Endothelial cell of umbilical vein (primary cell): ENCODE measurements around the gene AGT. TPM values are rescaled to one million over a fixed set of nuclear protein-coding genes. Genes with fewer than 3 reads are reported as not detected.

Experiments
- Bru-seq: library from RNA; stranded (reverse); fragments of 400-500 nt; gene quantifications from one replicate; lab custom pipeline; 2021; lab: Mats Ljungman, UMichigan
- BruChase-seq, 2 experiments: library from RNA; stranded (reverse); fragments of 400-500 nt; gene quantifications; one replicate each; lab custom pipeline; 2021; lab: Mats Ljungman, UMichigan
- BruUV-seq: library from RNA; stranded (reverse); fragments of 400-500 nt; replicated peaks from 2 replicates; lab custom pipeline; 2021; lab: Mats Ljungman, UMichigan
- CTCF ChIA-PET: fragments of 300-600, 350-600 bp; sonication (Branson Sonifier 250); formaldehyde crosslinking; loops from one replicate; lab custom pipeline; 2021; ENCODE audit warnings: antibody characterized with exemption, inconsistent platforms; lab: Charles Lee
- POLR2A ChIA-PET: fragments of 300-600, 350-600 bp; sonication (Branson Sonifier 250); formaldehyde crosslinking; loops from one replicate; lab custom pipeline; 2021; ENCODE audit warnings: antibody characterized with exemption, inconsistent platforms; lab: Charles Lee
- DNase-seq: peaks from one replicate; pipeline ENCODE4 v3.0.0-alpha.2; 2011; ENCODE audit warnings: low read depth, low spot score
- FAIRE-seq: peaks from 2 replicates; lab custom pipeline; 2011; peaks lifted over from hg19 to GRCh38; lab: Jason Lieb, UNC
- H2AFZ ChIP-seq: 2 replicates; pipeline ENCODE4 v1.6.0; 2012; ENCODE audit warnings: low read depth, low read length, control low read depth, inconsistent platforms
- H3K27ac ChIP-seq: 2 replicates; pipeline ENCODE4 v1.5.1; 2011; ENCODE audit warnings: low read depth, mild to moderate bottlenecking, control low read depth, low read length, moderate library complexity; ENCODE audit not compliant: insufficient read depth
- H3K27me3 ChIP-seq, 2 experiments: 2 replicates each; pipeline versions ENCODE4 v1.6.0 to v1.6.1; 2011; ENCODE audit warnings: low read length in 2 of 2, mixed read lengths in 1 of 2; ENCODE audit not compliant: control insufficient read depth in 2 of 2, insufficient read depth in 2 of 2
- H3K36me3 ChIP-seq, 2 experiments: 2 replicates in 1 of 2; 3 replicates in 1 of 2; pipeline ENCODE4 v1.5.1; 2011; ENCODE audit warnings: low read length in 2 of 2, mild to moderate bottlenecking in 1 of 2, moderate library complexity in 1 of 2; ENCODE audit not compliant: control insufficient read depth in 2 of 2, insufficient read depth in 2 of 2; ENCODE audit errors: extremely low read depth in 1 of 2
- H3K4me1 ChIP-seq: 3 replicates; pipeline ENCODE4 v1.5.1; 2011; ENCODE audit warnings: mild to moderate bottlenecking, low read length; ENCODE audit not compliant: control insufficient read depth, insufficient read depth; ENCODE audit errors: extremely low read depth
- H3K4me2 ChIP-seq: 2 replicates; pipeline ENCODE4 v1.6.1; 2011; ENCODE audit warnings: low read length, control low read depth, mixed read lengths; ENCODE audit not compliant: insufficient read depth
- H3K4me3 ChIP-seq, 3 experiments: fragments of 200-600 bp in 1 of 3; sonication (generic), shearing (Covaris generic) in 1 of 3; replicated peaks in 1 of 3; 2 replicates each; pipeline ENCODE4 v1.5.1; 2011 to 2016; ENCODE audit warnings: control low read depth in 3 of 3, low read length in 3 of 3, mild to moderate bottlenecking in 2 of 3, inconsistent platforms in 1 of 3, low read depth in 1 of 3, moderate library complexity in 1 of 3; ENCODE audit not compliant: insufficient read depth in 1 of 3
- H3K79me2 ChIP-seq: 2 replicates; pipeline ENCODE4 v1.6.0; 2012; ENCODE audit warnings: low read length, inconsistent platforms; ENCODE audit not compliant: control insufficient read depth, insufficient read depth
- H3K9ac ChIP-seq: replicated peaks from 2 replicates; pipeline ENCODE3; 2011; ENCODE audit warnings: low read length, control low read depth; ENCODE audit not compliant: insufficient read depth; ENCODE audit errors: extremely low read depth
- H3K9me1 ChIP-seq: replicated peaks from 3 replicates; pipeline ENCODE4 v1.6.0; 2011; ENCODE audit warnings: mild to moderate bottlenecking, low read length; ENCODE audit not compliant: control insufficient read depth, insufficient read depth; ENCODE audit errors: extremely low read depth
- H3K9me3 ChIP-seq: replicated peaks from 2 replicates; pipeline ENCODE4 v1.5.1; 2012; ENCODE audit warnings: low read length, inconsistent platforms; ENCODE audit not compliant: control insufficient read depth, insufficient read depth
- H4K20me1 ChIP-seq: replicated peaks from 2 replicates; pipeline ENCODE3; 2011; ENCODE audit warnings: mild to moderate bottlenecking, low read length; ENCODE audit not compliant: control insufficient read depth, insufficient read depth; ENCODE audit errors: extremely low read depth
- EZH2 ChIP-seq: IDR thresholded peaks from 2 replicates; pipeline ENCODE4 v1.6.1; 2012; ENCODE audit warnings: borderline replicate concordance, low read depth, mild to moderate bottlenecking, moderate library complexity, low read length, inconsistent platforms; ENCODE audit not compliant: severe bottlenecking
- FOS ChIP-seq: IDR thresholded peaks from 2 replicates; pipeline ENCODE4 v1.6.1; 2011; ENCODE audit warnings: mild to moderate bottlenecking, low read length, moderate library complexity, borderline replicate concordance; ENCODE audit not compliant: insufficient read depth
- GATA2 ChIP-seq: IDR thresholded peaks from 2 replicates; pipeline ENCODE4 v1.7.0; 2011; ENCODE audit warnings: low read depth, mild to moderate bottlenecking, moderate library complexity, mixed read lengths, low read length; ENCODE audit not compliant: insufficient read length, insufficient read depth
- MAX ChIP-seq: IDR thresholded peaks from 2 replicates; pipeline ENCODE4 v1.6.1; 2011; ENCODE audit not compliant: insufficient read depth, insufficient read length
- POLR2A ChIP-seq: IDR thresholded peaks from 2 replicates; pipeline ENCODE4 v1.6.1; 2012; ENCODE audit warnings: low read depth, mild to moderate bottlenecking, control low read depth, low read length
- POLR2AphosphoS5 ChIP-seq: IDR thresholded peaks from 2 replicates; pipeline ENCODE4 v1.6.1; 2012; ENCODE audit warnings: low read depth, mild to moderate bottlenecking, control low read depth, low read length, moderate library complexity; ENCODE audit not compliant: insufficient read depth
- dilution Hi-C: fragments of 300-500 bp; cut with MboI; formaldehyde crosslinking; loops from one replicate; pipeline ENCODE4 v1.15.0; 2019; ENCODE audit warnings: low sequenced_read_pairs; ENCODE audit not compliant: extremely low pct_ligation_motif_present
- intact Hi-C: fragments of 100-400 bp; cut with micrococcal nuclease; formaldehyde crosslinking; loops from one replicate; pipeline ENCODE4 v1.10.0; 2022
- long read RNA-seq: library from polyadenylated mRNA; stranded (forward); transcript quantifications from one replicate; pipeline ENCODE4 v2.0.0, GENCODE V29; 2021
- polyA minus RNA-seq, 3 experiments: library from RNA; depleted of rRNA, polyadenylated mRNA; stranded (reverse); fragments of >200 nt; gene quantifications; 1 replicate in 1 of 3; 2 replicates in 2 of 3; pipeline ENCODE4 v1.2.3, GENCODE V29; 2011
- polyA plus RNA-seq, 4 experiments: library from polyadenylated mRNA; depleted of rRNA in 3 of 4; stranded (reverse) in 3 of 4; unstranded in 1 of 4; fragments of >200 nt; gene quantifications; 2 replicates each; pipeline versions ENCODE4 v1.2.1 to v1.2.3, GENCODE V29; 2011 to 2012; ENCODE audit warnings: missing spikeins in 1 of 4
- total RNA-seq: library from RNA; stranded (reverse); gene quantifications from 2 replicates; pipeline ENCODE4 v1.2.3, GENCODE V29; 2021

AGT gene
- not detected in 2 replicates for total RNA-seq
- polyA plus RNA-seq = not detected in 2 replicates
- polyA plus RNA-seq (2011; cell fraction: cytosol; rRNA removed) = not detected in 2 replicates
- polyA plus RNA-seq (2011; cell fraction: nucleus; rRNA removed) = not detected in 2 replicates
- polyA plus RNA-seq (2012) = 0.09 TPM in 1 of 2 replicates, not detected in the other
- polyA minus RNA-seq = not detected in 2 replicates
- not detected for polyA minus RNA-seq (2011; cell fraction: cytosol; rRNA and poly(A)+ RNA removed)
- polyA minus RNA-seq (2011; cell fraction: nucleus; rRNA and poly(A)+ RNA removed) = not detected in 2 replicates
- Bru-seq, nascent RNA = not detected
- BruChase-seq, experiment 1, labeled RNA remaining after a 6-hour chase = not detected
- BruChase-seq, experiment 2, labeled RNA remaining after a 2-hour chase = not detected
- long read RNA-seq = 0 reads

- intact Hi-C loops (no loop called here), dilution Hi-C loops (no loop called here)
- no peaks in the 10 kb centered on the region for H3K9me1 ChIP-seq
- TF ChIP-seq POLR2A = no peak
- TF ChIP-seq FOS = no peak
- TF ChIP-seq EZH2 = no peak
- no peak within 1 kb of the TSS for H3K9ac ChIP-seq
- DNase-seq (no peak), FAIRE-seq (no peak)
- no peaks in the 10 kb centered on the region for H3K36me3 ChIP-seq
- POLR2A ChIA-PET = no interaction called here
- H3K4me1 ChIP-seq = no peaks in the 10 kb centered on the region
- no peak within 1 kb of the TSS for H3K27ac ChIP-seq
- no TSS peak for BruUV-seq
- H4K20me1 ChIP-seq = no peaks in the 10 kb centered on the region
- H3K27me3 ChIP-seq = no peaks in the 10 kb centered on the region
- no peak within 1 kb of the TSS for H2AFZ ChIP-seq
- no peaks in the 10 kb centered on the region for H3K79me2 ChIP-seq
- no peak within 1 kb of the TSS for H3K4me2 ChIP-seq
- H3K4me3 ChIP-seq = no peak within 1 kb of the TSS
- H3K9me3 ChIP-seq = no peaks in the 10 kb centered on the region
- CTCF ChIA-PET = no interaction called here
Measured at GRCh38 chr1:230713915-230714764, at the start of gene AGT. AGT (minus strand) TSS chr1:230714122; CDS start chr1:230710823, 3,299 bp downstream.

GRCh38 chr1:230761443-230762167, 47.7 kb upstream of the AGT start:
- H3K9me3 ChIP-seq = no peaks in the 10 kb centered on the region
- no peaks in the 10 kb centered on the region for H3K4me1 ChIP-seq
- intact Hi-C loops (no loop called here), dilution Hi-C loops (no loop called here)
- TF ChIP-seq GATA2 = no peak
- no peak for TF ChIP-seq POLR2AphosphoS5
- TF ChIP-seq FOS = no peak
- no peak for TF ChIP-seq MAX
- no peak overlapping the region for H3K27ac ChIP-seq
- no TSS peak for BruUV-seq
- H3K4me2 ChIP-seq = no peak overlapping the region
- POLR2A ChIA-PET = no interaction called here
- H3K79me2 ChIP-seq = no peaks in the 10 kb centered on the region
- no peak overlapping the region for H2AFZ ChIP-seq
- no peak overlapping the region for H3K9ac ChIP-seq
- DNase-seq (no peak), FAIRE-seq (no peak)
- H4K20me1 ChIP-seq = no peaks in the 10 kb centered on the region
- CTCF ChIA-PET = no interaction called here
- H3K9me1 ChIP-seq = no peaks in the 10 kb centered on the region
- H3K4me3 ChIP-seq = no peak overlapping the region
- H3K27me3 ChIP-seq = no peaks in the 10 kb centered on the region
- no peaks in the 10 kb centered on the region for H3K36me3 ChIP-seq
